SK-N-MC (cell line): Measurements from ENCODE around the gene CEACAM21.

Source experiments
- EZH2 ChIP-seq: fragments of 200-600 bp; sonication (generic); IDR thresholded peaks from one replicate; pipeline ENCODE4 v1.6.1; 2017; ENCODE audit warnings: antibody characterized with exemption
- POLR2AphosphoS5 ChIP-seq: IDR thresholded peaks from 2 replicates; pipeline ENCODE4 v1.6.1; 2012; ENCODE audit warnings: mild to moderate bottlenecking, low read depth, low read length, borderline replicate concordance

DNA sequence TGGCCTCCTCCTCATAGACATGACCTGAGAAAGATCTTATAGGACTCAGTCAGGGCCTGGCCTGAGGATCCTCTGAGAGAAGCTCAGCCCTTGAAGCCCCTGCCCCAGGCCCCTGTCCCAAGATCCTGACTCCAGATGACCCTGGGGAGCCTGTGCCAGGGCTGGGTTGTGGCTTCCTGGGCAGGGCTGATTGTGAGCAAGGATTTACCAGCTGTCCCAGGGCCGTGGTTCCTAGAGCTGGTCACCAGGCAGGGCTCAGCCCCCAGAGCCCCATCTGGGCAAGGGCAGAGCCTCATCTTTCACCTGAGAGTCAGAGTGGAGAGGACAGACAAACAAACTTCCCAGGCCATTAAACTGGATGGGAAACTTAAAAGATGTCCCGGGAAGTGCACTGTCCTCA, 1.9 kb downstream of the CEACAM21 start:
- TF ChIP-seq POLR2AphosphoS5 (no peak), EZH2 (no peak)
